Dermis microvascular lymphatic vessel endothelial cell (primary cell): ENCODE measurements around the gene ANKH. TPM values are rescaled to one million over a fixed set of nuclear protein-coding genes. Genes with fewer than 3 reads are reported as not detected.
"Not testable (repeated sequence)": the region's sequence is repeated elsewhere in the genome, so short reads cannot be mapped to it uniquely, and the experiment has no call there.

Experiments
- DNase-seq, 2 donors: peaks; one replicate each; pipeline versions ENCODE4 v3.0.0 to v3.0.0-alpha.2; 2010; ENCODE audit warnings: low read depth in 2 of 2
- total RNA-seq: library from RNA; depleted of rRNA; stranded (reverse); fragments of >200 nt; gene quantifications from 2 replicates; pipeline ENCODE4 v1.2.1, GENCODE V29; 2014

ANKH gene
- total RNA-seq, 1 donor from 2014 or later, result 12.7 TPM

- DNase-seq, result peak; percentile 82 to 91
These were observed 41.2 kb downstream of the ANKH start for GRCh38 chr5:14830210-14831005.

- DNase-seq, result no peak
These were observed 42.2 kb downstream of the ANKH start for GRCh38 chr5:14829396-14829795.

GRCh38 chr5:14826714-14827113 is 44.9 kb downstream of the ANKH start:
- no peak for DNase-seq

GRCh38 chr5:14825977-14826376 is 45.6 kb downstream of the ANKH start:
- DNase-seq, result no peak

- DNase-seq, result no peak
These were observed 47.1 kb downstream of the ANKH start for GRCh38 chr5:14824499-14824898.

- peak in 1 of 2 donors; percentile 39 for DNase-seq
These were observed 50.3 kb downstream of the ANKH start for GRCh38 chr5:14821100-14821845.

- no peak for DNase-seq
These were observed 52.4 kb downstream of the ANKH start for GRCh38 chr5:14818931-14819790.

GRCh38 chr5:14817762-14818136 is 53.8 kb downstream of the ANKH start:
- not testable (repeated sequence) for DNase-seq

- DNase-seq, result peak; percentile 69 to 89
These were observed 54.4 kb downstream of the ANKH start for GRCh38 chr5:14816999-14817761.

GRCh38 chr5:14816374-14816998 is 55.1 kb downstream of the ANKH start:
- peak; percentile 42 to 43 for DNase-seq

- no peak for DNase-seq
These were observed 57.8 kb downstream of the ANKH start for GRCh38 chr5:14813747-14814146.

GRCh38 chr5:14812166-14812565 is 59.4 kb downstream of the ANKH start:
- no peak for DNase-seq

- DNase-seq, result no peak
These were observed 60.5 kb downstream of the ANKH start for GRCh38 chr5:14810928-14811572.

- DNase-seq, result no peak
These were observed 61.3 kb downstream of the ANKH start for GRCh38 chr5:14810282-14810681.

GRCh38 chr5:14809369-14810155 is 62.0 kb downstream of the ANKH start:
- DNase-seq, result peak in 1 of 2 donors; percentile 88

- no peak for DNase-seq
These were observed 64.1 kb downstream of the ANKH start for GRCh38 chr5:14807471-14807870.

- peak; percentile 91 to 98 for DNase-seq
These were observed 65.1 kb downstream of the ANKH start for GRCh38 chr5:14806456-14806855.

- no peak for DNase-seq
These were observed 69.0 kb downstream of the ANKH start for GRCh38 chr5:14802541-14802940.

GRCh38 chr5:14801792-14802191 is 69.8 kb downstream of the ANKH start:
- DNase-seq, result peak; percentile 42 to 66
